GM12874 (cell line): Measurements from ENCODE around the gene ADAM33.

Experiments
- TF ChIP-seq, protein P1 (sequence below): IDR thresholded peaks from 2 replicates; pipeline ENCODE4 v1.5.1; 2011; ENCODE audit warnings: low read depth, mild to moderate bottlenecking, control low read depth, low read length, moderate library complexity; ENCODE audit not compliant: insufficient read depth

The ADAM33 gene

DNA sequence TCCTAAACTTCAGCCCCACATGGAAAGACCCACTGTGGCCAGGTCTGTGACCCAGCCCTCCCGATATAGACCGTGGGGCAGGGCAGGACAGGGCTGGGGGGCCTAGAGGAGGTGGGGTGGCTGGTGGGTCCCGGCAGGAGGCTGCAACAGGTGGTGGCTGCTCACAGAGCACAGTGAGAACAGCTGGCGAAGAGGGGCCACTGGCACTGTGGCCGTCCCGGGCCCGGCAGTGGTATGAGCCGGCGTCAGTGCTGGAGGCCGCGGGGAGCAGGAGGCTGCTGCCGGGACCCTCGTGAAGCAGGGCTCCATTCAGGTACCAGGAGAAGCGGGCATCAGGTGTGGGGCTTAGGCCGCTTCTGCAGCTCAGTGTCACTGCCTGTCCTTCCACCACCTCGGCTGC is 17.2 kb upstream of the ADAM33 start:
- TF ChIP-seq, protein P1, sequence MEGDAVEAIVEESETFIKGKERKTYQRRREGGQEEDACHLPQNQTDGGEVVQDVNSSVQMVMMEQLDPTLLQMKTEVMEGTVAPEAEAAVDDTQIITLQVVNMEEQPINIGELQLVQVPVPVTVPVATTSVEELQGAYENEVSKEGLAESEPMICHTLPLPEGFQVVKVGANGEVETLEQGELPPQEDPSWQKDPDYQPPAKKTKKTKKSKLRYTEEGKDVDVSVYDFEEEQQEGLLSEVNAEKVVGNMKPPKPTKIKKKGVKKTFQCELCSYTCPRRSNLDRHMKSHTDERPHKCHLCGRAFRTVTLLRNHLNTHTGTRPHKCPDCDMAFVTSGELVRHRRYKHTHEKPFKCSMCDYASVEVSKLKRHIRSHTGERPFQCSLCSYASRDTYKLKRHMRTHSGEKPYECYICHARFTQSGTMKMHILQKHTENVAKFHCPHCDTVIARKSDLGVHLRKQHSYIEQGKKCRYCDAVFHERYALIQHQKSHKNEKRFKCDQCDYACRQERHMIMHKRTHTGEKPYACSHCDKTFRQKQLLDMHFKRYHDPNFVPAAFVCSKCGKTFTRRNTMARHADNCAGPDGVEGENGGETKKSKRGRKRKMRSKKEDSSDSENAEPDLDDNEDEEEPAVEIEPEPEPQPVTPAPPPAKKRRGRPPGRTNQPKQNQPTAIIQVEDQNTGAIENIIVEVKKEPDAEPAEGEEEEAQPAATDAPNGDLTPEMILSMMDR, result no peak

DNA sequence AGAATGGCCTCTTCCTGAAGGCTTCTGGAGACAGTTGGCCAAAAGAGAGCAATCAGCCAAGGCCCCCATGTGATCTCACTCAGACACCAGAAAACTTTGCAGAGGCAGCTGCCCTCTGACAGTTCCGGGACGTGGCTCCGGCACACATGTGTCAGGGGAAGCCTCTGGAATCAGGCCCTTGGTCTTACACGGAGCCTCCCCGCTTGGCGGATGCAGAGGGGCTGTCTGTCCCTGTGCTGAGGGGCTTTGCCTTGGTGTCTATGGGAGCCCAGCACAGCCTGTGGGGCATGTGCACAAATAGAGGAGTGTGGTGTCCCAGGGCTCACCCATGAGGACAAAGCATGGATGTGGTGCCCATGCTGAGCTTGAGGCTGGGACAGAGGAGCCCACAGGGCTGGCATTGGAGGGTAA is 16.8 kb upstream of the ADAM33 start:
- TF ChIP-seq, protein P1, result no peak

DNA sequence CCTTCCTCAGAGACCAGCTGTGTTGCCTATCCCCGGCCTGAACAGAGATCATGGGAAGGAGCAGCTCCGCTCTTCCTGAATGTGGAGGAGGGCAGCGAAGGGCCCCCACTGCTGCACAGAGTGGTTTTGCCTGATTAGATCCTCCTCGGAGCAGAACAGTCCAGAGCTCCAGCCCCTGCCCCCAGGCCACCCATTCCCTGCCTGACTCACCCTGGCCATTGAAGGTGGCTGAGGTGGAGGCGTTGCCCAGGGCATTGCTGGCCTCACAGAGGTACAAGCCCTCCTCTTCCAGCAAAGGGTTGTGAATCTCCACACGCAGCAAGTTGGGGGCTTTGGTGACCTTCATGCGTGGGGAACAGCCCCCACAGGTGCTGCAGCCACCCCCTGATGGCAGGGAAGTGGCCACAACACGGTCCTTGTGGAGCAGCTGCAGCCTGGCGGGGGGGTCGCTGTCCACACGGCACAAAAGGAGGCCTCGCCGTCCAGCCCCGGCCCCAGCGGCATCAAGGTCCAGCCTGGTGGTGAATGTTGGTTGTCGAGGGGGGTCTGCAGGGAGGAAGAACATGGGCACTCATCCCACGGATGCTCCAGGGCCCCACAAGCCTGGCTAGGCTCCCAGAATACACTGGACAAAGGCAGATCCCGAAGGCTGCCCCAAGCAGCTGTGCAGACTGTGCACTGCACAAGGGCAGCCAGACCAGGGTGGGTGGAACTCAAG is 15.9 kb upstream of the ADAM33 start:
- TF ChIP-seq, protein P1, result no peak

DNA sequence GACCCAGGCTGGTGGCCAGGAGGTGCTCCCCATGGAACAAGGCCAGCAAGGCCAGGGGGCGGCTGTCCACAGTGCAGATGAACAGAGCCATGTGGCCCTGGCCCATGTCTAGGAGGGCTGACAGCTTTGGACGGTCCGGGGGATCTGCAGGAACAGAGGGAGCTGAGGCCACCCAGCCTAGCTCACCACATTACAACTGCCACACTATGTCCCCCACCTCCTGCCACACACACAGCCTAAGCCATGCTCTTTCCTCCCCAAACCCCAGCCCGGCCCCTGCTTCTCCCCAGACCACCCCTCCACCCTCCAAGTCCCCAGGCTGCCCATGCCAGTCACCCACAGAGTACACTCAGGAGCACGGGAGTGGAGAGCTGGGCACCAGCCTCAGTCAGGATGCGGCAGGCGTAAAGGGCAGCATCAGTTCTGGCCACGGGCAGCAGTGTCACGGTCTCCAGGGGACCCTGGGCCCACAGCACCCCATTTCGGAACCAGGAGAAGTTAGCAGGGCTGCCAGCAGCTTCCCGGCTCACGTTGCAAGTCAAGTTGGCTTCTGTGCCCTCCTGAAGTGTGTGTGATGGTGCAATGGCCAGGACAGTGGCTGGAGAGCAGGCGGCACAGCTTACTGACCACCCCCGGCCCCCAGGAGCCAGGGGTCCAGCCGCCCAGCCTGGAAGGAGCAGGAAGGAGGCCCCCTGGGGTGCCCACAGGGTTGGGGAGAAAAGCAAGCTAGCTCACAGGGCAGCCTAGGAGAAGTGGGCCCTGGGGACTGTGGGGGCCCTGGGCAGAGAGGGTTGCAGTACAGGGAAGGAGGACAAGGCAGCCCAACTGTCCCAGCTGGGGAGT is 15.2 kb upstream of the ADAM33 start:
- TF ChIP-seq, protein P1, result no peak

DNA sequence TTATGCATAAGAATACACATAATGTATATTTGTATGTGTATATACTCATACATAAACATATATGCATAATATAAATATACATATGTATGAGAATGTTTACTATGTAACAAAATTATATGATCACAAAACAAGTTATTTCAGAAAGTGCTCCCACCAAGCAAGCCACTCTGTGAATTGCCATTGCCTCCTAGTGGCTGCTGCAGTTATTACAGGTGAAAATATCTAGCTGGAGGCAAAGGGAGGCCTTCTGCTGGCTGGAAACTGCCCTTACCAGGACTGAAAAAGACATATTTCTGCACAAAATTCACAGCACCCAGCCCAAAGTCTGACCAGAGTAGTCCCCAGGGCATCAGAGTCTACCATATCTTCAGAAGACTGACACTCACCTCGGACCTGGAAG is 14.4 kb upstream of the ADAM33 start:
- TF ChIP-seq, protein P1, result peak; percentile 46; the same call in 1 of the 2 replicates

DNA sequence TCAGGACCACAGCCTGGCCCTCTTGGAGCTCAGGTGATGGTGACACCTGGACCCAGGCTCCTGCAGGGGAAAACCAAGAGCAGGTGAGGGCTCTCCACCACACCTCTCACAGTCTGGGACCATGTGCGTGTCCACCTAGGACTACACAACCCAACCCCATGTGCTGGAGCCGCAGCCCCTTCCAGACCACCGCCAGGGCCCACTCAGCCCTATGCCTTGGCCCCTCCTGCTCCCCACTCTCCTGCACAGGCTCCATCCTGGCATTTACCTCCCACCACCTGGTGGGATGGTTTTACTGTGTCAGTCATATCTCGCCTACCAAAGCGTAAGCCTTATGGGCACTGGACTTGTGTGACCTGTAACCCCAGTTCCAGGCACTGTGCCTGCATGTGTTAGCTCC is 13.1 kb upstream of the ADAM33 start:
- TF ChIP-seq, protein P1, result no peak

DNA sequence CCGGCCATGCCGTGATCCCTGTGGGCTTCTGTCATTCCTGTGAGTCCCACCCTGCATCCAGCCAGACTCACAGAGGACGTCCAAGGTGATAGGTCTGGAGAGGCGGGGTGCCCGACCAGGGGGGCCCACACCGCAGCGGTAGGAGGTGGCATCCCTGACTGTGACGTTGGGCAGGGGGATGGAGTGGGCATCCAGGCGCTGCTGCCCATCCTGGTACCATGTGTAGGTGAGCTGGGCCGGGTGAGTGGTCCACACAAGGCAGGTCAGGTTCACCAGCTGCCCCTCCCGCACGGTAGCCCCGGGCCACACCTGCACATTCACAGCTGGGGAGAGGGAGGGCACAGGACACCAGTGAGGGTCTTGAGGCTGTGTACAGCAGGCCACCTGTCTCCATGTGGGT is 11.6 kb upstream of the ADAM33 start:
- TF ChIP-seq, protein P1, result no peak
